Femur (tissue), 1 donor: ENCODE results near the gene CHSY1.
"Not testable (repeated sequence)": the region's sequence is repeated elsewhere in the genome, so short reads cannot be mapped to it uniquely, and the experiment has no call there.

ENCODE experiments used
- DNase-seq: peaks from one replicate; pipeline ENCODE4 v3.0.0-alpha.2; 2017

The CHSY1 gene

GRCh38 chr15:101133181-101133460 is 118.7 kb downstream of the CHSY1 start:
- DNase-seq = no peak

- no peak for DNase-seq
Measured at GRCh38 chr15:101132390-101133180, 119.3 kb downstream of the CHSY1 start.

GRCh38 chr15:101131489-101132389 is 120.1 kb downstream of the CHSY1 start:
- DNase-seq = no peak

- no peak for DNase-seq
Measured at GRCh38 chr15:101129851-101130380, 121.9 kb downstream of the CHSY1 start.

GRCh38 chr15:101128221-101129015 is 123.4 kb downstream of the CHSY1 start:
- DNase-seq = peak; percentile 56

- DNase-seq = peak; percentile 94
Measured at GRCh38 chr15:101127506-101128076, 124.3 kb downstream of the CHSY1 start.

GRCh38 chr15:101126618-101127505 is 125.0 kb downstream of the CHSY1 start:
- peak; percentile 56 for DNase-seq

GRCh38 chr15:101125881-101126428 is 125.9 kb downstream of the CHSY1 start:
- not testable (repeated sequence) for DNase-seq
